GM23338 (cell line): Measurements from ENCODE around the gene PTPRN2. TPM values are rescaled to one million over a fixed set of nuclear protein-coding genes. Genes with fewer than 3 reads are reported as not detected.

Source experiments
- ATAC-seq: fragments of 200-7000 bp; cut with Tn5 transposase; 3 replicates; pipeline ENCODE4 v1.9.1; 2020
- DNase-seq: peaks from one replicate; pipeline ENCODE4 v3.0.0-alpha.2; 2015; ENCODE audit warnings: low spot score
- H2AFZ ChIP-seq: fragments of 200-600 bp; sonication (generic); 2 replicates; pipeline ENCODE4 v1.8.0; 2016; ENCODE audit warnings: antibody characterized with exemption, mild to moderate bottlenecking, moderate library complexity
- H3F3A ChIP-seq: fragments of 200-600 bp; sonication (generic); replicated peaks from 2 replicates; pipeline ENCODE4 v1.8.0; 2017; ENCODE audit warnings: antibody characterized with exemption, mixed run types, low read depth
- H3K27ac ChIP-seq: fragments of 200-600 bp; sonication (generic); 2 replicates; pipeline ENCODE4 v1.6.1; 2016; ENCODE audit warnings: low read depth
- H3K27me3 ChIP-seq: fragments of 200-600 bp; sonication (generic); 2 replicates; pipeline ENCODE4 v1.8.0; 2016; ENCODE audit warnings: mild to moderate bottlenecking, mixed run types, moderate library complexity; ENCODE audit not compliant: insufficient read depth
- H3K36me3 ChIP-seq: fragments of 200-600 bp; sonication (generic); 2 replicates; pipeline ENCODE4 v1.8.0; 2016; ENCODE audit warnings: mild to moderate bottlenecking; ENCODE audit not compliant: insufficient read depth
- H3K4me1 ChIP-seq: fragments of 200-600 bp; sonication (generic); 2 replicates; pipeline ENCODE4 v1.8.0; 2016; ENCODE audit warnings: mild to moderate bottlenecking, moderate library complexity; ENCODE audit not compliant: insufficient read depth
- H3K4me2 ChIP-seq: fragments of 200-600 bp; sonication (generic); 2 replicates; pipeline ENCODE4 v1.7.1; 2017; ENCODE audit warnings: mixed run types
- H3K4me3 ChIP-seq: fragments of 200-600 bp; sonication (generic); 2 replicates; pipeline ENCODE4 v1.6.1; 2016; ENCODE audit warnings: mixed run types
- H3K79me2 ChIP-seq: fragments of 200-600 bp; sonication (generic); replicated peaks from 2 replicates; pipeline ENCODE4 v1.8.0; 2017; ENCODE audit warnings: mild to moderate bottlenecking; ENCODE audit not compliant: insufficient read depth
- H3K9me2 ChIP-seq: fragments of 200-600 bp; sonication (generic); 2 replicates; pipeline ENCODE4 v1.8.0; 2017; ENCODE audit not compliant: insufficient read depth
- H4K20me1 ChIP-seq: fragments of 200-600 bp; sonication (generic); replicated peaks from 2 replicates; pipeline ENCODE4 v1.8.0; 2017; ENCODE audit warnings: mild to moderate bottlenecking; ENCODE audit not compliant: insufficient read depth
- H3K27ac Mint-ChIP-seq: 2 replicates; pipeline ENCODE4 v1.8.0; 2020; ENCODE audit warnings: inconsistent platforms, mild to moderate bottlenecking, moderate library complexity, mixed read lengths
- H3K27me3 Mint-ChIP-seq: 3 replicates; pipeline ENCODE4 v1.8.0; 2022; ENCODE audit warnings: low read depth, mild to moderate bottlenecking, moderate library complexity, mixed read lengths, inconsistent platforms; ENCODE audit not compliant: insufficient read depth, poor library complexity
- H3K36me3 Mint-ChIP-seq: 3 replicates; pipeline ENCODE4 v1.8.0; 2021; ENCODE audit warnings: low read depth, mild to moderate bottlenecking, inconsistent platforms, moderate library complexity, mixed read lengths
- H3K4me1 Mint-ChIP-seq: 3 replicates; pipeline ENCODE4 v1.8.0; 2020; ENCODE audit warnings: mild to moderate bottlenecking, inconsistent platforms, mixed read lengths
- H3K4me3 Mint-ChIP-seq: 3 replicates; pipeline ENCODE4 v1.8.0; 2021; ENCODE audit warnings: moderate library complexity, mild to moderate bottlenecking, inconsistent platforms, mixed read lengths
- H3K9me3 Mint-ChIP-seq: 3 replicates; pipeline ENCODE4 v1.8.0; 2020; ENCODE audit warnings: moderate library complexity, mild to moderate bottlenecking, inconsistent platforms, mixed read lengths
- CREB1 ChIP-seq: fragments of 250-450 bp; sonication (Bioruptor Pico); IDR thresholded peaks from 2 replicates; pipeline ENCODE4 v1.5.0; 2020; ENCODE audit warnings: low read depth, mild to moderate bottlenecking, moderate library complexity
- CTCF ChIP-seq, 2 experiments: fragments of 200-600 bp in 1 of 2; sonication (generic) in 1 of 2; conservative IDR thresholded peaks; 2 replicates each; pipeline versions ENCODE4 v1.5.1 to v1.6.1; 2016 to 2017; ENCODE audit warnings: antibody characterized with exemption in 2 of 2, low read depth in 2 of 2, mild to moderate bottlenecking in 2 of 2, moderate library complexity in 1 of 2
- ETS1 ChIP-seq: IDR thresholded peaks from 2 replicates; pipeline ENCODE4 v1.6.1; 2016; ENCODE audit warnings: antibody characterized with exemption
- EZH2 ChIP-seq: fragments of 200-600 bp; sonication (generic); IDR thresholded peaks from one replicate; pipeline ENCODE4 v1.8.0; 2017; ENCODE audit warnings: antibody characterized with exemption, mild to moderate bottlenecking, low read depth; ENCODE audit not compliant: unreplicated experiment
- EZH2phosphoT487 ChIP-seq: fragments of 200-600 bp; sonication (generic); IDR thresholded peaks from one replicate; pipeline ENCODE4 v1.8.1; 2018; ENCODE audit warnings: antibody characterized with exemption; ENCODE audit not compliant: unreplicated experiment
- JUNB ChIP-seq: IDR thresholded peaks from one replicate; pipeline ENCODE4 v1.6.1; 2016; ENCODE audit warnings: antibody characterized with exemption; ENCODE audit not compliant: unreplicated experiment
- NANOG ChIP-seq: IDR thresholded peaks from 2 replicates; pipeline ENCODE4 v1.6.1; 2016; ENCODE audit warnings: antibody characterized with exemption, borderline replicate concordance
- POLR2AphosphoS5 ChIP-seq: IDR thresholded peaks from 2 replicates; pipeline ENCODE4 v1.6.1; 2016; ENCODE audit warnings: antibody characterized with exemption, low read depth
- REST ChIP-seq: IDR thresholded peaks from one replicate; pipeline ENCODE4 v1.6.1; 2018; ENCODE audit warnings: antibody characterized with exemption; ENCODE audit not compliant: unreplicated experiment
- STAT1 ChIP-seq: IDR thresholded peaks from one replicate; pipeline ENCODE4 v1.6.1; 2016; ENCODE audit warnings: antibody characterized with exemption; ENCODE audit not compliant: unreplicated experiment
- ZNF114 ChIP-seq: fragments of 250-450 bp; sonication (Bioruptor Pico); IDR thresholded peaks from 2 replicates; pipeline ENCODE4 v1.5.0; 2020; ENCODE audit warnings: mild to moderate bottlenecking, moderate library complexity
- ZNF331 ChIP-seq: fragments of 250-450 bp; sonication (Bioruptor Pico); IDR thresholded peaks from 2 replicates; pipeline ENCODE4 v1.5.0; 2020; ENCODE audit warnings: low read depth, mild to moderate bottlenecking, moderate library complexity
- ZNF462 ChIP-seq: fragments of 250-450 bp; sonication (Bioruptor Pico); IDR thresholded peaks from 2 replicates; pipeline ENCODE4 v1.5.0; 2020; ENCODE audit warnings: mild to moderate bottlenecking, moderate library complexity
- polyA plus RNA-seq: library from polyadenylated mRNA; unstranded; fragments of >200 nt; fragmentation: Nextera tagmentation; extraction: Ambion mirVana; gene quantifications from 2 replicates; pipeline ENCODE4 v1.2.1, GENCODE V29; 2016
- total RNA-seq: library from RNA; depleted of rRNA; stranded (reverse); fragments of >200 nt; shearing (Covaris generic); gene quantifications from 2 replicates; pipeline ENCODE4 v1.2.3, GENCODE V29; 2014

PTPRN2 gene
- total and polyA plus RNA-seq, 2 experiments from 2014 or later: 0.87 to 4.0 TPM

GRCh38 chr7:157650131-157650631 is 937.4 kb downstream of the PTPRN2 start:
- DNase-seq (no peak), ATAC-seq (no peak)
- Mint-ChIP-seq H3K9me3 (peaks cover 55% of the 10 kb centered on the region), H3K4me3 (no peak overlapping the region), H3K27me3 (peaks cover 7% of the 10 kb centered on the region), H3K4me1 (no peaks in the 10 kb centered on the region; the same call in 2 of the 3 replicates), H3K36me3 (peaks cover 36% of the 10 kb centered on the region), H3K27ac (no peak overlapping the region)
- H3K4me2 ChIP-seq: no peak overlapping the region
- no peaks in the 10 kb centered on the region for H3K79me2 ChIP-seq
- no peaks in the 10 kb centered on the region for H3K36me3 ChIP-seq
- H3K27me3 ChIP-seq: no peaks in the 10 kb centered on the region
- no peak overlapping the region for H3K27ac ChIP-seq
- no peak overlapping the region for H3K4me3 ChIP-seq
- H3K9me2 ChIP-seq: no peaks in the 10 kb centered on the region
- no peaks in the 10 kb centered on the region for H3K4me1 ChIP-seq
- TF ChIP-seq NANOG (no peak), CTCF (conservative IDR thresholded peaks at IDR 0.05; ENCODE audit: low read depth in 2 of 2) (no peak), ZNF331 (no peak), ETS1 (no peak), ZNF462 (CRISPR knock-in tag) (no peak), CREB1 (no peak), STAT1 (no peak), POLR2AphosphoS5 (no peak), REST (no peak), JUNB (no peak), EZH2 (no peak), ZNF114 (CRISPR knock-in tag) (no peak), EZH2phosphoT487 (no peak)
- H4K20me1 ChIP-seq: no peaks in the 10 kb centered on the region
- H2AFZ ChIP-seq: no peak overlapping the region
- H3F3A ChIP-seq: no peaks in the 10 kb centered on the region
